ENCODE data around the gene HMGA1.

Gene HMGA1

GRCh38 chr6:34225551-34225950 lies 11.1 kb upstream of the HMGA1 start:
- DNase-seq = no peak

DNA sequence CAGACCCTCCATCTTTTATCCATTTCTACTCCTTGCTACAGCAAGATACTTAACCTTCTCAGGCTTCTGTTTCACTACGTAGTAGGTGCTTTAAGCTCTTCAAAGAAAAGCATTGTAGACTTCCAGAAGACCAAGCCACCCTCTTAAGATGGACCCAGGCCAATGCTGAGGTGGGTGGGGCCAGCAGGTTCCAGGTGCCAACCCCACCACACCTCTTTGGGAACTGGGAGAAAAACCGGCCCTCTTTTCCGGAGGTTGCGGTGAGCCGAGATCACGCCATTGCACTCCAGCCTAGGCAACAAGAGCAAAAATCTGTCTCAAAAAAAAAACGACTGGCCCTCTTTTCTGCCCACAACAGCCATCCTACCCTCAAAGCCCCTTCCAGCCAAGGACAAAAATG lies 10.6 kb upstream of the HMGA1 start:
- DNase-seq = no peak

DNA sequence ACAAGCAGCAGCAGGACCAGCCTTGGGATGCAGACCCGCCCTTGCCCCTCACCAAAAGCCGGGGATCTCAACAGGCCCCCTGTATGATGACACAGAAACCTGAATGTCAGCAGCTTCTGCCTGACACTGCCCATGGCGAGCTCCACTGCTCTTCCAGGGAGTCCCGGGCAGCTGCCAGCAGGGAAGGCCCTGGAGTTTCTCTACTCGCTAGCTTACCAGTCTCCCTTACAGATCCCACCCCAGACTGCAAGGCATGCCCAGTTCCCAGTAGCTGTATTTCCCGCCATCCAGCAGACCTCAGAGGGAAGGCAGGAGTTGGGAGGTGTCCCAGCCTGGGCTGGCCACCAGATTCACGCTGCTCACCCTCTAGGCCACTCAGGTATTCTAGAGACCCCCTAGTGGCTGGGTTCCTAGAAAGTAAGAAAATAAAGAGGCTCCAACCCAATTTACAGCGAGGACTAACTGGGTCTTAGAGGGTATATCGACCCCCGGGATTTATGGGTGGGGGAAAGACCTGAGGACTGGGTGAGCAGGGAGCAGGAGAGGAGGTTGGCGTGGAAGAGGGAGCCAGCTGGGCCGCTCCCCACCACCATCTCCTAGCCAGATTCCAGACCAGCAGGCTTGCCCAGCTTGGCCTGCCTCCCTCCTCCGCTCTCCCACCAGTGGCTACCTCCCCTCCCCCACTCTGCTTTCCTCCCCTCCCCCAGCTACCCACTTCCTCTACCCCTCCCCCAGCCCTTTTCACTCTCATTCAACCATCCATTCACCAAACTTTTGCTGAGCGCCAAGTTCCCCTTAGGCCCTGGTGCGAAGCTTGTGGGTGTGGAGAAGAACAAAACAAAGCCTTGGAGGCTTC lies 9.7 kb upstream of the HMGA1 start:
- DNase-seq = no peak

DNA sequence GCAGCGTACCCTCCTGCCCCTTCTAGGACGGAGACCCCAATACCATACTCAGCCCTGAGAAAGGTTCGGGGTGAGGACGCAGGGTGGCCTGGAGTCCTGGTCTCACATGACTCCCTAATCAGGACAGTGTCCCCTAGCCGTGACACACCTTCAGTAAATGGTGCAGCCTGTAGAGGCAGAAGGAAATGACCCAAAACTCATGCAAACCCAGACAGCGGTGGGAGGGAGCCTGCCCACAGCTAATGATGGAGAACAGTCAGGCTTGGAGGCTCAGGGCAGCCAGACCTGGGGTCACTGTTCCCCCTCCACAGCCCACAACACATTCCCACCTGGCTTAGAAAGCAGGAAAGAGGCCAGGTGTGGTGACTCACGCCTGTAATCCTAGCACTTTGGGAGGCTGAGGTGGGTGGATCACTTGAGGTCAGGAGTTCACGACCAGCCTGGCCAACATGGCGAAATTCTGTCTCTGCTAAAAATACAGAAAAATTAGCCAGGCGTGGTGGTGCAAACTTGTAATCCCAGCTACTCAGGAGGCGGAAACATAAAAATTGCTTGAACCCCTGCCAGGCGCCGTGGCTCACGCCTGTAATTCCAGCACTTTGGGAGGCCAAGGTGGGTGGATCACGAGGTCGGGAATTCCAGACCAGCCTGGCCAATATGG lies 8.8 kb upstream of the HMGA1 start:
- DNase-seq = no peak

DNA sequence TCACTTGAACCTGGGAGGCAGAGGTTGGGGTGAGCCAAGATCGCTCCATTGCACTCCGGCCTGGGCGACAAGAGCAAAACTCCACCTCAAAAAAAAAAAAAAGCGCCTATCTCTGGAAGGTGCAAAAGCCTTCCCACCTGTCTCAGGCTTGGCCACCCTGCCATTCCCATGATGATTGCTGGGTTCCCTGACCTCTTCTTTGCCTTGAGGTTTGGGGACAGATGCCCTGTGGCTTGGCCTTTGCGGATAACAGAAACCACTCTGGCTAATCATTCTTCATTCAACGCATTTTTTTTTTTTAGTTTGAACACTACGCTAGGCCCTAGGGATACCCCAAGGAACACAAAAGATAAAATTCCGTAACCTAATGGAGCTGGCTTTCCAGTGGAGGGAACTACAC lies 6.8 kb upstream of the HMGA1 start:
- DNase-seq = no peak

GRCh38 chr6:34230653-34231371 lies 5.9 kb upstream of the HMGA1 start:
- no peak for DNase-seq

GRCh38 chr6:34231566-34232336 lies 4.9 kb upstream of the HMGA1 start:
- no peak for DNase-seq

- no peak for DNase-seq
Measured at GRCh38 chr6:34232901-34233300, 3.8 kb upstream of the HMGA1 start.

GRCh38 chr6:34233867-34234266 lies 2.8 kb upstream of the HMGA1 start:
- DNase-seq = no peak

DNA sequence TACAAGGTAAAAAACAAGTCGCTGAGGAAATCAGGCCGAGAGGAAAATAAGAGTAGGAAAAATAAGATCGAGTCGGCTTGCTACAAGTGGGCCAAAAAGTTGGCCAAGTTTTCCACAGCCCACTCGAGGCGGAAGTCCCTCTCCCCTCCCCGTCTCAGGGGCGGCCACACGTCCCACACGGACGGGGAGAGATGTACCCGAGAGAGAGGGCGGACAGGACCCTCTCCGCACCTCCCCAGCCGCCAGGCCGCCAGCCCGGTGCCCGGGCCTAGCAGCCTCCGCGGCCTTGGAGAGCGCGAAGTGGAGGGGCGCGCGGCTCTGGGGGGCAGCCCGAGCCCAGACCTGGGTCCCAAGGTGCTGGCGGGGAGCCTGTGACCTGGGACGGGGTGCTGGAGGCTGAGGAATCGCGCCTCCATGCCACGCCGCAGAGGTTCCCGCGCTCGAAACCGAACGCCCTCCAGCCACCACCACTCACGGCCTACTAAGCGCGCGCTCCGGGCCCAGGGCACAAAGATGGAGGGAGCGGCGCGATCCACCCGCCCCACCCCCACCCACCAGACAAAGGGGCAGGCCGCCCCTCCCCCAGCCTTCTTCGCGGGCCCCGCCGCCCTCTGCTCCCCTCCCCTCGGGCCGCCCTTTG lies 1.9 kb upstream of the HMGA1 start:
- no peak for DNase-seq

DNA sequence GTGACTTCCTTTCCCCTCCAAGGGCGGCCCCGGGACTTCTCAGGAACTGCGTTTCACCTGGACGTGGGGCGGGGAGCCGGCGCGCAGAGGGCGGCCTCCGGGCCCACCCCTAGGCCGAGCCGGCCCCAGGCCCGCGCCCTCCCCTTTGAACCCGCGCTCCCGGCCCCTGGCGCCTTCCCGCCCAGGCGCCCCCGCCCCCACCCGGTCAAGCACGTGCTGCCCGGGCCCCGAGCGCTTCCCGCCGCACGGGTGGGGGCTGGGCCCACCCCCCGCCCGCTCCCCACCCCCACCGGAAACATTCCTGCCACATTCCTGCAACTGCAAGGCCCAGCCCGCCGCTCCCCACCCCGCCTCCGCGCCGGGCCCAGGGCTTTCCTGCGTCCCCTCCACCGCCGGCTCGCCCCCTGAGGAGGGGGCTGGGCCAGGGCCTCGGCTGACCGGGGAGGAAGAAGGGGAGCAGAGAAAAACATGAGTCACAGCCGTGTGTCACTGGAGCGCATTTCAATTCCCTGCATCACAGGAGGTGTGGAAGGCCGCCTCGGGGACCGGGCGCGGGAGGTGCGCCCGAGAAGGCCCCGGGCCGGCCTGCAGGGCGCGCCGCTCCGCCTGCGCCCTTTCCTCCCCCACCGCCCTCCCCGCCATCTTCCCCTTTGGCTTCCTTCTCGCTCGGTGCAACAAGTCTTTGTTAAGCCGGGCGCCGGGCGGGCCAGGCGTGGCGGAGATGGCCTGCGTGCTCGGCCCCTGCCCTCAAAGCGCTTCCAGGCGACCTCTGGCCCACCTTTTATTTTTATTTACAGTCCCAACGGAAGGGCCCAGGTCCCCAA lies 1.2 kb upstream of the HMGA1 start:
- no peak for DNase-seq

GRCh38 chr6:34236131-34236442 lies 586 bp upstream of the HMGA1 start:
- DNase-seq = no peak

DNA sequence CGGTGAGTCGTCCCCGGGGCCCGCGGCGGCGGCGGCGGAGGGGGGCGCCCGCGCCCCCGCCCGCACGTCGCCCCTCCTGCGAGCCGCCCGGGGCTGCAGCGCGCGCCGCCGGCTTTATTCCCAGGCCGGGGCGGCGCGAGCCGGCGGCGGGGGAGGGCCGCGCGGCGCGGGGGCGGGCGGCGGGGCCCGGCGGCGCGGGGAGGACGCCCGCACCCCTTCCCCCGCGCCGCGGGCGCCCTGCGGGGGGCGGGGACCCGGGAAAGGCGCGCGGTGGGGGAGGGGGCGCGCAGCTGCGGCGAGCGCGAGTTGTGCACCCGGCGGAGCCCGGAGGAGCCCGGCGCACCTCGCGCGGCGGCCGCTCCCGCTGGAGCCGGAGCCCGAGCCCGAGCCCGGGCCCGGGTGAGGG lies 646 bp downstream of the HMGA1 start:
- DNase-seq = peak; percentile 15 to 41

DNA sequence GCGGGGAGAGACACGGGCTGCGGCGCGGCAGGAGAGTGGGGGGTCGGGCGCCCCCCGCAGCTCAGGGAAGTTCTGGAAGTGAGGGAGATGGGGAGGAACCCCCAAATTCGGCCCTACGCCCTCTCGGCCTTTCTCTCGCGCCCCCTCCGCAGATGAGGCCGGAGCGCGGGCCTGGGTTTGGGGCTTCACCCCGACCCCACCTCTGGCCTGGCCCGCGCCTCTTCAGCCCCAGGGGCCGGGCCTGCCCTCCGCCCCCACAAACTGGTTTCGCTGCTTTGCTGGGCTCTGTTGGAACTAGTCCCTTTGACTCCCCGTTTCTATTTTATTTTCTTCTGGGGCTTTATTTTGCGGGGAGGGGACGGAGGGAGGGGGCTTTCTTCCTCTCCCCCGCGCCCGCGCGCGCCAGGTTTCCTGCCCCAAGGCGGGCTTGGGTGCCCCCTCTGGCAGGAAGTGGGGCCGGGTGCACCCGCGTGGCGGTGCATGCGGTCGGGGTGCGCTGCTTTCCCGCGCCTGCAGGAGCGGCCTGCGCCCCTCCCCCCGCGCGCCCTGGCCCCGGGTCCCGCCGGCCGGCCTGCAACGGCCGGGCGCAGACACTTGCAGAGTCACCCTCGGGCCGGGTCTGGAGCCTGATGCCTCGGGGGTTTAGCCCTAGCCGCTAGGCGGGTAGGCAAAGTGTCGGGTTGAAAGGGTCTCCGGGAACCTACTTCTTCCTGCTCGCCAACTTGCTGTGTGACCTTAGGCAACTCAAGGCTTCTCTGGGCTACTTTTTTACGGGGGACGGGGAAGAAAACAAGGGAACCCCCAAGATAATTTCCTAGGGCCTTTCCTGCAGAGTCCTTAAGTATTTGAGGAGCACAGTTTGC lies 1.3 kb downstream of the HMGA1 start:
- peak; percentile 69 to 70 for DNase-seq

DNA sequence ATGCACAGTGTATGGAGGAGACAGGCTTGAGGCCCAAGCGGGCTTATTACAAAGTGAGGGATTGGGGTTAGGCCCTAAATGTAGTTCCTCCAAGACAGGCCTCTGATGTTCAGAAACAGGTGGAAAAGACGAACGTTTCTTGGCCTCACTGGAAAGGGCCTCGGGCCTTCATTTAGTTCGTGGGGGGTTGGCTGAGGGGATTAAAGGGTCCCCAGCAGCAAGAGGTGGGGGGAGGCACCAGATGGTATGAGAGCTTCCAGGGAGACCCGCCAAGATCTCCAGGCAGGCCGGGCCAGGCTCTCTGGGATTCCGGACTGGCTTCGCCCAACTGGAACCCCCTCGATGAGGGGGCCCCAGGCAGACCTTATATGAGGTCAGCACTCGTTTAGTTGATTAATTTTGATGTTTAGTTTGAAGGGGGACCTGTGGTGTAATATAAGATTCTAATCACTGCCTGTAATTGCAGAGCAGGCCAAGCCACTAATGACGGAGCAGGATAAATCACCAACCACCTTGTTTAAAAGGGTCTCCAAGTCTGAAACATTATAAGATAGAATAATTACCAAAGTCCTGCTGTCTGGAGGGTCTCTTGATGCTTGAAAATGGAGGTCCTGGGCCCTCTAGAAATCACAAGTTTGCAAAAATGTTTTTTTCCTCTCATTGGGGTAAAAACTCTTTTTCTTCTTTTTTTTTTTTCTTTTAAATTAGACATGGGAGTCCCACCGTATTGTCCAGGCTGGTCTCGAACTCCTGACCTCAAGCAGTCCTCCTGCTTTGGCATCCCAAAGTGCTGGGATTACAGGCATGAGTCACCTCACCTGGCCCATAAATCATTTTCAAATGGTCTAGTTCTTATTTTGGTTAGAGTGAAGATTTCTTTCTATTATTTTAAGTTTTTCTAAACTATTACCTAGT lies 2.2 kb downstream of the HMGA1 start:
- peak in 1 of 2 experiments; percentile 22 for DNase-seq

- no peak for DNase-seq
Measured at GRCh38 chr6:34239500-34239825, 2.8 kb downstream of the HMGA1 start.

DNA sequence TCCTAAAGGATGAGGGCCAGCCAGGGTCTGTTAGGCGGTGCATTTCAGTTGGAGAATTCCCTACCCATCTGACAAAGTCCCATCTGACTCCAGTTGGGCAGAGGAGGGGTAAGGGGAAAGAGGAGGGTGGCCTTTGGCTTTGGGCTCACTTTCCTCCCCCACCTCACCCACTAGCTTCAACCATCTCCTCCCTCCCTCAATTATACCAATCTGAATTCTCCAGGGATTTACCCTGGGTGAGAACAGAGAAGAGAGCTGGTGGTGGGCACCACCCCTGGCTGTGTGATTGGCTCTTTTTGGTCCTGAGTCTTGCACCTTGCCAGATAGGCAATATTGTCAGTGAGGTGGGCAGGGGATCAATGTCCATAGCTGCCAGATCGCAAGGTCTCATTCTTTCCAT lies 3.2 kb downstream of the HMGA1 start:
- no peak for DNase-seq

DNA sequence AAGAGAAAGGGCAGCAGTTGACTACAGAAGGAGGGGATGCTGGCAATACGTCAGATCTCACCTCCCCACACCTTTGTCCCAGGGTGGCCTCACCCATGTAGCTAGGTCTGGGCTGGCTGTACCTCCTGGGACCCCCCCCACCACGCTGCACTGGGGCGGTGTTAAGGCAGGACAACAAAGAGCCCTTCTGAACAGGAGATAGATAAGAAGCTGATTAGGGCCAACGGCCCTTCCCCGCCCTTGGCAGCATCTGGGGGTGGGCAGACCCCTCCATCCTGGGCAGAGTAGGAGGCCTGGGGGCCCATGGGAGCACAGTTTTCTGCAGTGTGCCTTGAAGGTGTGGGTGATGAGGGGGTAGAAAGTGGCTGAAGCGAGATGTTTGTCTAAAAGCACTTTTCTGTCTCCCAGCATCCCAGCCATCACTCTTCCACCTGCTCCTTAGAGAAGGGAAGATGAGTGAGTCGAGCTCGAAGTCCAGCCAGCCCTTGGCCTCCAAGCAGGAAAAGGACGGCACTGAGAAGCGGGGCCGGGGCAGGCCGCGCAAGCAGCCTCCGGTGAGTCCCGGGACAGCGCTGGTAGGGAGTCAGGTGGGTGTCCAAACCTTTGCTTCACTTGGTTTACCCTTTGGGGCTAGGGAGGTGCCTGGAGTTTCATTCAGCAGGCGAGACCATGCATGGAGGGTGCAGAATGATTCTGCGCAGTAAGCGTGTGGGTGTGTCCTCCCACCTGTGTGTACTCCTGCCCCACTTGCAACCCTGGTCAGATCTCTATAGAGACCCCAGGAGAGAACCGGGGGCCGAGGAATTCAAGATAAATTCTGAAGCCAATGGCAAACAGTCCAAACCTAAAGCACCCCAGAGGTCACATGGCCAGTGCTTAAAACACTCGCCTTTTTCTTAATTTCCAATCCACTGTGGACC lies 3.9 kb downstream of the HMGA1 start:
- DNase-seq = no peak

All from NCI-H2081 (cell line).